GM12875 (cell line): ENCODE data around the gene HOXC11.

Experiments
- H3K4me3 ChIP-seq: one replicate; pipeline ENCODE4 v1.5.1; 2011; ENCODE audit warnings: low read depth, low read length, control low read depth
- CTCF ChIP-seq: IDR thresholded peaks from 2 replicates; pipeline ENCODE4 v1.5.1; 2011; ENCODE audit warnings: low read depth, mild to moderate bottlenecking, control low read depth, inconsistent platforms, low read length, moderate library complexity, borderline replicate concordance; ENCODE audit not compliant: insufficient read depth

Gene HOXC11

GRCh38 chr12:53955776-53956250 lies 17.1 kb upstream of the HOXC11 start:
- H3K4me3 ChIP-seq: no peak overlapping the region

GRCh38 chr12:53956251-53956887 lies 16.6 kb upstream of the HOXC11 start:
- TF ChIP-seq CTCF: peak; percentile 14; the same call in 1 of the 2 replicates
- no peak overlapping the region for H3K4me3 ChIP-seq

More at GRCh38 chr12:53955776-53956250, 17.1 kb upstream of the HOXC11 start:
- no peak for TF ChIP-seq CTCF

GRCh38 chr12:53956914-53957536 lies 15.9 kb upstream of the HOXC11 start:
- no peak overlapping the region for H3K4me3 ChIP-seq
- no peak for TF ChIP-seq CTCF

GRCh38 chr12:53958128-53958527 lies 14.8 kb upstream of the HOXC11 start:
- no peak for TF ChIP-seq CTCF
- H3K4me3 ChIP-seq: no peak overlapping the region

GRCh38 chr12:53959314-53959713 lies 13.6 kb upstream of the HOXC11 start:
- no peak overlapping the region for H3K4me3 ChIP-seq
- TF ChIP-seq CTCF: no peak

- no peak for TF ChIP-seq CTCF
- no peak overlapping the region for H3K4me3 ChIP-seq
These were observed 12.5 kb upstream of the HOXC11 start for GRCh38 chr12:53960187-53961024.
